WTC11 (cell line): ENCODE measurements around the gene SLC19A1.

Experiments used
- CTCF ChIP-seq: fragments of 200-600 bp; IDR thresholded peaks from 2 replicates; pipeline ENCODE4 v1.8.0; 2022; ENCODE audit warnings: antibody characterized with exemption
- E2F1 ChIP-seq: sonication (generic); formaldehyde crosslinking; IDR thresholded peaks from 2 replicates; pipeline ENCODE4 v1.8.0; 2022; ENCODE audit warnings: mild to moderate bottlenecking, missing genetic modification reagents
- GABPB1 ChIP-seq: sonication (generic); formaldehyde crosslinking; IDR thresholded peaks from 2 replicates; pipeline ENCODE4 v1.8.1; 2023; ENCODE audit warnings: mild to moderate bottlenecking, missing genetic modification reagents
- JUN ChIP-seq: sonication (generic); formaldehyde crosslinking; IDR thresholded peaks from 2 replicates; pipeline ENCODE4 v1.8.0; 2023; ENCODE audit warnings: mild to moderate bottlenecking, missing genetic modification reagents
- MXD4 ChIP-seq: fragments of 250-450 bp; sonication (Bioruptor Pico); IDR thresholded peaks from 2 replicates; pipeline ENCODE4 v1.8.0; 2021; ENCODE audit warnings: mild to moderate bottlenecking, moderate library complexity, borderline replicate concordance
- TCF7 ChIP-seq: sonication (generic); formaldehyde crosslinking; IDR thresholded peaks from 2 replicates; pipeline ENCODE4 v1.8.0; 2022; ENCODE audit warnings: mild to moderate bottlenecking, low read depth, missing genetic modification reagents, moderate library complexity
- ZMAT4 ChIP-seq: fragments of 250-450 bp; sonication (Bioruptor Pico); IDR thresholded peaks from 2 replicates; pipeline ENCODE4 v1.9.0; 2021; ENCODE audit warnings: mild to moderate bottlenecking
- TF ChIP-seq, protein P1 (sequence below): sonication (generic); formaldehyde crosslinking; IDR thresholded peaks from 2 replicates; pipeline ENCODE4 v1.8.0; 2022; ENCODE audit warnings: mild to moderate bottlenecking, missing genetic modification reagents

DNA sequence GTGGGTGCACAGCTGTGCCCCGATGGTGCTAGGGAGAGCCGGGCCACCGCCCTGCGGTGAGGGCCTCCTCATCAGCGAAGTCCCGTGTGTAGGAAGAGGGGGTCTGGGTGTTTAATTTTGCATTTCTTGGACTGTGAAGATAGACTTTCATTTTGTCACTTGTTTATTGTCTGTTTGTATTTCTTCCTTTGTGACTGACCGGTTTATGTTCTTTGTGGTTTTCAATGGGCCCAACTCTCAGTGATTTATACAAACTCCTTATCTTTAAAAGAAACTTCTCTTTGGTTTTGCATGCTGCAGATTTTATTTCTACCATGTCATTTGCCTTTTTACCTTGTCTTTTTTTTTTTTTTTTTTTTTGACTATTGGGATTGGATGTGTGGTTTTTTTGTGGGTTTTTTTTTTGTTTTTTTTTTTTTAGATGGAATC is 72.1 kb downstream of the SLC19A1 start:
- TF ChIP-seq CTCF = no peak
- TF ChIP-seq E2F1 (CRISPR knock-in tag) = no peak
- TF ChIP-seq JUN (CRISPR knock-in tag) = no peak
- TF ChIP-seq, protein P1, sequence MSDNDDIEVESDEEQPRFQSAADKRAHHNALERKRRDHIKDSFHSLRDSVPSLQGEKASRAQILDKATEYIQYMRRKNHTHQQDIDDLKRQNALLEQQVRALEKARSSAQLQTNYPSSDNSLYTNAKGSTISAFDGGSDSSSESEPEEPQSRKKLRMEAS (CRISPR knock-in tag) = no peak
- TF ChIP-seq TCF7 (CRISPR knock-in tag) = no peak
- TF ChIP-seq MXD4 (CRISPR knock-in tag) = no peak
- TF ChIP-seq GABPB1 (CRISPR knock-in tag) = no peak
- no peak for TF ChIP-seq ZMAT4 (CRISPR knock-in tag)
